BJ (cell line): ENCODE data around the gene ZSCAN25. TPM values are rescaled to one million over a fixed set of nuclear protein-coding genes. Genes with fewer than 3 reads are reported as not detected.

ENCODE experiments used
- CTCF ChIA-PET: fragments of 350-600 bp; formaldehyde crosslinking; extraction: SDS; loops from one replicate; lab custom pipeline; 2021; ENCODE audit warnings: antibody characterized with exemption, inconsistent platforms; lab: Yijun Ruan, JAX
- POLR2A ChIA-PET: fragments of 300-600 bp; sonication (Branson Sonifier 250); formaldehyde crosslinking; extraction: SDS; loops from one replicate; lab custom pipeline; 2021; ENCODE audit warnings: antibody characterized with exemption; lab: Charles Lee
- DNase-seq: peaks from one replicate; pipeline ENCODE4 v3.0.0-alpha.2; 2011; ENCODE audit warnings: low read depth
- H3K27me3 ChIP-seq: 2 replicates; pipeline ENCODE4 v1.6.0; 2011; ENCODE audit warnings: low read length; ENCODE audit not compliant: control insufficient read depth, insufficient read depth
- H3K36me3 ChIP-seq: 2 replicates; pipeline ENCODE4 v1.5.1; 2011; ENCODE audit warnings: low read length; ENCODE audit not compliant: control insufficient read depth, insufficient read depth
- H3K4me3 ChIP-seq: 2 replicates; pipeline ENCODE4 v1.5.1; 2011; ENCODE audit warnings: low read depth, mild to moderate bottlenecking, control low read depth, low read length
- polyA plus RNA-seq: library from polyadenylated mRNA; depleted of rRNA; stranded (reverse); fragments of >200 nt; gene quantifications from 2 replicates; pipeline ENCODE4 v1.2.3, GENCODE V29; 2011
- TF ChIP-seq, protein P1 (sequence below): IDR thresholded peaks from 2 replicates; pipeline ENCODE4 v1.5.1; 2011; ENCODE audit warnings: low read depth, mild to moderate bottlenecking, control low read depth, inconsistent platforms, low read length, moderate library complexity; ENCODE audit not compliant: insufficient read depth

Gene ZSCAN25
- polyA plus RNA-seq, 1 experiment: 9.3 TPM

DNA sequence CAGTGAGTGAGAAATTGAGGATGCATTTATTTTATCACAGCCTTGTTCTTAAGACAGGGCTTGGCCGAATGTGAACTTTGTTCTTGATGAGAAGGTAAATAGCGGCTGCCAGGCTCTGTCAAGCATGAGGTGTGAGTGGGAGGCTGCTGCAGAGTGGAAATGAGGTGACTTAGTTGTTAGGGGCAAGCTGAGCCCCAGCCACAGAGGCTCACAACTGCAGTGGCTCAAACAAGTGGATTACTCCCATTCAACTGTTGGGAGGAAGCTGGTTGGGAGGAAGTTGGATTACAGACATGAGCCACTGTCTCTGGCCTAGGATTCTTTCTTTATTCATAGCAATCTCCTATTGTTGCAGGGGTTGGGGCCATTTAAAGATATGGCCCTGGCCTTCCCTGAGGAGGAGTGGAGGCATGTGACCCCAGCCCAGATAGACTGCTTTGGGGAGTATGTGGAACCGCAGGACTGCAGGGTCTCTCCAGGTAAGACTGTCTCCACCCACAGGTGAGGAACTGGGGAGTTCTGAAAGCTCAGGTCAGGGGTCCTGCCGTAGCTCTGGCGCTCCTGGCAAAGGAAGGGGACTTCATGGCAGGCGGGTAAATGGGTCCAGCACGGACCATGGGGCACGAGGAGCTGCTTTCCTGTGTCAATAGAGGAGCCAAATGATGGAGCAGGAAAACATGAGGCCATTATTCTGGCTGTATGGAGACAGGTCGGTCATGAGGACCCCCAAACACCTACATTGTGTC, 7.1 kb downstream of the ZSCAN25 start:
- Histone ChIP-seq H3K36me3 (peaks cover 51% of the 10 kb centered on the region), H3K4me3 (no peak overlapping the region), H3K27me3 (no peaks in the 10 kb centered on the region)
- CTCF ChIA-PET: interaction anchor here (1.0 to 1.4 kb wide), 2 partner anchors 8 to 9 kb away, joined by 3 to 7 read pairs; no protein-coding TSS in a partner anchor
- TF ChIP-seq, protein P1, sequence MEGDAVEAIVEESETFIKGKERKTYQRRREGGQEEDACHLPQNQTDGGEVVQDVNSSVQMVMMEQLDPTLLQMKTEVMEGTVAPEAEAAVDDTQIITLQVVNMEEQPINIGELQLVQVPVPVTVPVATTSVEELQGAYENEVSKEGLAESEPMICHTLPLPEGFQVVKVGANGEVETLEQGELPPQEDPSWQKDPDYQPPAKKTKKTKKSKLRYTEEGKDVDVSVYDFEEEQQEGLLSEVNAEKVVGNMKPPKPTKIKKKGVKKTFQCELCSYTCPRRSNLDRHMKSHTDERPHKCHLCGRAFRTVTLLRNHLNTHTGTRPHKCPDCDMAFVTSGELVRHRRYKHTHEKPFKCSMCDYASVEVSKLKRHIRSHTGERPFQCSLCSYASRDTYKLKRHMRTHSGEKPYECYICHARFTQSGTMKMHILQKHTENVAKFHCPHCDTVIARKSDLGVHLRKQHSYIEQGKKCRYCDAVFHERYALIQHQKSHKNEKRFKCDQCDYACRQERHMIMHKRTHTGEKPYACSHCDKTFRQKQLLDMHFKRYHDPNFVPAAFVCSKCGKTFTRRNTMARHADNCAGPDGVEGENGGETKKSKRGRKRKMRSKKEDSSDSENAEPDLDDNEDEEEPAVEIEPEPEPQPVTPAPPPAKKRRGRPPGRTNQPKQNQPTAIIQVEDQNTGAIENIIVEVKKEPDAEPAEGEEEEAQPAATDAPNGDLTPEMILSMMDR: no peak
- no peak for DNase-seq
- POLR2A ChIA-PET: no interaction called here

DNA sequence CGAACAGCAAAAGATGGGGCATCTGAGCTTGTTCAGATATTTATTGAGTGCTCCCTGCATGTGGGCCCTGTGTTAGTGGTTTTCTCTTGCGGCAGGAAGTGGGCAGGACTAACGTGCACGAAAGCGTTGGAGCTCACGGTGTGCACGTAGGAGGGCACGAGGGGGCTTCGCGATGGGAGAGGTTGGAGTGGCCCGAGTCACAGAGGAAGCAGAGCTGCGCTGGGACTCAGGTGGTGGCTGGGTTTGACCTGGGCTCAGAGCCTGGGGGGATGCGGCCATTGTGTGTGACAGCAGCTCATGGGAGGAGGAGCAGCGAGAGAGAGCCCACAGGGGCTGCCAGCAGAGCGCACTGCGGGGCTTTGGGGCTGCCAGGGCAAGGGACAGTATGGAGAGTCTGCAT, 7.7 kb downstream of the ZSCAN25 start:
- ChIA-PET POLR2A (no interaction called here), CTCF (interaction anchor here (1.0 to 1.4 kb wide), 2 partner anchors 8 to 9 kb away, joined by 3 to 7 read pairs; no protein-coding TSS in a partner anchor)
- TF ChIP-seq, protein P1: no peak
- no peak for DNase-seq
- Histone ChIP-seq H3K27me3 (no peaks in the 10 kb centered on the region), H3K4me3 (no peak overlapping the region), H3K36me3 (peaks cover 54% of the 10 kb centered on the region)

DNA sequence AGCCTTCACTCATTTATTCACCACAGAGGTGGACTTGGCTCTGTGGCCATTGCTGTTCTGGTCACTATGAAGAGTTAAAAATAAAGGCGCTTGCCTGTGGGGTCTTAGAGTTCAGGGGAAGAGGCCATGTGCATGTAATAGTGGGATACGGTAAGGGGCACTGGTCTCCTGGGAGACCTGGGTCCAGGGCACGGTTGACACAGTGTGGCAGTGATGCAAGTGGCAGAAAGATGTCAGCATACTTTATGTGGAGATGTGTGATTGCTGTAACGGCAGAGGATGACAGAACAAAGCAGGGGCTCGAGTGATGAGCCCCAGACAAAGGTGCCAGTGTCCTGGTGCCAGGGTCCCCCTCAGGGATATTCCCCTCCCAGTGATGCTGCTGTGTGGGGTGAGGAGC, 8.6 kb downstream of the ZSCAN25 start:
- Histone ChIP-seq H3K4me3 (no peak overlapping the region), H3K27me3 (no peaks in the 10 kb centered on the region), H3K36me3 (peaks cover 50% of the 10 kb centered on the region)
- POLR2A ChIA-PET: no interaction called here
- TF ChIP-seq, protein P1: no peak
- CTCF ChIA-PET: no interaction called here
- no peak for DNase-seq

DNA sequence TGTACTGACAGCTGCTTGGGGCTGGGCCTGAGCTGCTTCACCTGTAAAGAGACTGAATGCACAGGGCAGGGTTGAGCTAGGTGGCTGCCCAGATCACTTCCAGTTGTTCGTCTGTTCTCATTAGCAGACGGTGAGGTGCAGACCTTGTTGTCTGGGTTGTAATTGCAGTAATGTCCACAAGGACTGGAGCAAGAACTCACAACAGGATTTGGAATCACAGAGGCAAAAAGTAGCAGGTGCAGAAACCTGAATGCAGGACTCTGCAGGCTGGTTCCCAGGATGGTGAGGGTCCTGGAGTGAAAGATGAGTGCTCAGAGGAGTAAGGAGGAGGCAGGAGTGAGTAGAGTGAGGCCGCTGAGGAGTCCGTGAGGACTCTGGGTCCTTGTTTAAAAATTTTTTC, 9.2 kb downstream of the ZSCAN25 start:
- CTCF ChIA-PET: no interaction called here
- Histone ChIP-seq H3K36me3 (peaks cover 48% of the 10 kb centered on the region), H3K27me3 (no peaks in the 10 kb centered on the region), H3K4me3 (no peak overlapping the region)
- TF ChIP-seq, protein P1: no peak
- DNase-seq: no peak
- POLR2A ChIA-PET: no interaction called here

DNA sequence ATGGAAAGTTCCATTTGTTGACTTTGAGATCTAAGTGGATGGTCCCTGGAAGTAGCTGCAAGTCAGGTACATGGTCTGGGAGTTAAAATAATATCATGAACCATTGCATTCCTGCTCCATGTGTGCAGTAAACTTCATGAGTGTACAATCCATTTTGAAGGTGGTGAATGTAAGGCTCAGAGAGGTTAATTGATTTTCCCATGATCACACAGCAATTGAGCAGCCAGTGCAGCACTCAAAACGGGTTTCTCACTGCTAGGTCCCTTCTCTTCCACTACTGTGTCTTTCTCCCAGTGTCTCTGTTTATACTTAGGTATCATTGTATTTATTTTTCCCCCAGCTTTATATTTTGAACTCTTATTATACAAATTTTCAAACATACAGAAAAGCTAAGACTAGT, 9.9 kb downstream of the ZSCAN25 start:
- Histone ChIP-seq H3K4me3 (no peak overlapping the region), H3K36me3 (peaks cover 42% of the 10 kb centered on the region), H3K27me3 (no peaks in the 10 kb centered on the region)
- TF ChIP-seq, protein P1: no peak
- ChIA-PET CTCF (no interaction called here), POLR2A (no interaction called here)
- no peak for DNase-seq
